Uterus (tissue), 4 donors: ENCODE measurements around the gene CCDC93. TPM values are rescaled to one million over a fixed set of nuclear protein-coding genes. Genes with fewer than 3 reads are reported as not detected.

Experiments
- DNase-seq, 2 donors: peaks; one replicate each; pipeline ENCODE4 v3.0.0-alpha.2; 2019 to 2020
- H3K27ac ChIP-seq, 2 donors: fragments of 200-600 bp; sonication (generic); 1 replicate in 1 of 2; 2 replicates in 1 of 2; pipeline ENCODE4 v1.5.1; 2016 to 2018
- H3K27me3 ChIP-seq, 2 donors: fragments of 200-600 bp; sonication (generic); one replicate each; pipeline ENCODE4 v1.5.1; 2018 to 2019; ENCODE audit warnings: control low read depth in 1 of 2
- H3K36me3 ChIP-seq, 2 donors: fragments of 200-600 bp; sonication (generic); one replicate each; pipeline ENCODE4 v1.5.1; 2019; ENCODE audit warnings: control low read depth in 1 of 2
- H3K4me1 ChIP-seq, 2 donors: fragments of 200-600 bp; sonication (generic); one replicate each; pipeline ENCODE4 v1.5.1; 2018 to 2019; ENCODE audit warnings: control low read depth in 1 of 2
- H3K4me3 ChIP-seq, 2 donors: fragments of 200-600 bp; sonication (generic); 1 replicate in 1 of 2; 2 replicates in 1 of 2; pipeline ENCODE4 v1.5.1; 2018 to 2019; ENCODE audit warnings: mild to moderate bottlenecking in 1 of 2
- H3K9me3 ChIP-seq, 2 donors: fragments of 200-600 bp; sonication (generic); one replicate each; pipeline ENCODE4 v1.5.1; 2019; ENCODE audit warnings: control low read depth in 1 of 2
- POLR2A ChIP-seq, 2 donors: fragments of 450-650 bp; IDR thresholded peaks; one replicate each; pipeline ENCODE4 v1.6.1; 2016; ENCODE audit warnings: antibody characterized with exemption in 2 of 2, mild to moderate bottlenecking in 1 of 2, moderate library complexity in 1 of 2
- intact Hi-C: fragments of 100-400 bp; cut with DNase I; formaldehyde crosslinking; loops from one replicate; pipeline ENCODE4 v1.15.1; 2023; ENCODE audit warnings: low total_unique reads
- total RNA-seq, 4 donors: library from RNA; depleted of rRNA in 3 of 4; stranded (reverse); fragments of >200 nt in 3 of 4; gene quantifications; one replicate each; pipeline versions ENCODE4 v1.1.0 to v1.2.4, GENCODE V29; 2014 to 2023
- TF ChIP-seq, protein P1 (sequence below), 4 experiments: fragments of 200-600 bp in 2 of 4; fragments of 450-650 bp in 2 of 4; sonication (generic) in 2 of 4; IDR thresholded peaks; one replicate each; pipeline ENCODE4 v1.5.1; 2016 to 2019; ENCODE audit warnings: antibody characterized with exemption in 4 of 4, mild to moderate bottlenecking in 2 of 4, moderate library complexity in 1 of 4
- donor health status: DM: yes; HTN: yes; CAD: no.

CCDC93 gene
- total RNA-seq, 4 donors from 2014 or later, result 6.5 to 45.5 (median 32.7) TPM

DNA sequence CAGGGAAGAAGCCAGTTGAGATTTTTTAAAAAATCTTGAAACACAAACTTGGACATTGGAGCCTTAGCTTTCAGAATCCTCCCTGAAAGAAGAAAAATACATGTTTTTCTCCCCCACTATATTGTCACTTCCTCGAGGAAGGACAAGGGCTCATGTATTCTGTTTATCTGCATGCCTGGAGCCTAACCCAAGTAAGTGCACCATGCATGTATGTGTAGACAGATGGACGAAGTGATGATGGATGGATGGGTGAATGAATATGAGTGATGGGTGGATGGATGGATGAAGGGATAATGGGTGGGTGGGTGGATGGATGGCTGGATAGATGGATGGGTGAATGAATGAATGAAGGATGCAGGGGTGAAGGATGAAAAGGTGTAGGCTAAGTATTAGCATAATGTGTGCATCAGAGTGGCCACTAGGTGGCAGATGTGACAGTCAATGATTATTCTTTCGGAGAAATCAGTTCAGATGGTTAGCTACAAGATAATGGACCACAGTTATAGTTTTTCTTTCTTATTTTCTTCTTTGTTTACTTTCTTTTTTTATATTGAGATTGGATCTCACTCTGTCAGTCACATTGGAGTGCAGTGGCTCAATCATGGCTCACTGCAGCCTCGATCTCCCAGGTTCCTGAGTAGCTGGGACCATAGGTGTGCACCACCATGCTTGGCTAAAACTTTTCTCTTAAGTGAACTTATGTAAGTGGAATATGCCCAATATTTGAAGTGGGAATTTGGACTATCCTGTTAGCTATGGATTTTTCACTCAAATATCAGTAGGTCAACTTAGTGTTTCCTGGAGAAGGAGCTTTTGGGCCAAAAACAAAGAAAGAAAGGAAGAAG is 18.5 kb upstream of the CCDC93 start:
- DNase-seq, result no peak
- Histone ChIP-seq H3K27ac (no peak overlapping the region), H3K4me3 (no peak overlapping the region), H3K27me3 (no peaks in the 10 kb centered on the region), H3K9me3 (peaks cover 0 to 2% of the 10 kb centered on the region in 2 donors), H3K4me1 (no peaks in the 10 kb centered on the region), H3K36me3 (no peaks in the 10 kb centered on the region)
- TF ChIP-seq POLR2A (IDR thresholded peaks at IDR 0.05), result no peak
- TF ChIP-seq, protein P1, sequence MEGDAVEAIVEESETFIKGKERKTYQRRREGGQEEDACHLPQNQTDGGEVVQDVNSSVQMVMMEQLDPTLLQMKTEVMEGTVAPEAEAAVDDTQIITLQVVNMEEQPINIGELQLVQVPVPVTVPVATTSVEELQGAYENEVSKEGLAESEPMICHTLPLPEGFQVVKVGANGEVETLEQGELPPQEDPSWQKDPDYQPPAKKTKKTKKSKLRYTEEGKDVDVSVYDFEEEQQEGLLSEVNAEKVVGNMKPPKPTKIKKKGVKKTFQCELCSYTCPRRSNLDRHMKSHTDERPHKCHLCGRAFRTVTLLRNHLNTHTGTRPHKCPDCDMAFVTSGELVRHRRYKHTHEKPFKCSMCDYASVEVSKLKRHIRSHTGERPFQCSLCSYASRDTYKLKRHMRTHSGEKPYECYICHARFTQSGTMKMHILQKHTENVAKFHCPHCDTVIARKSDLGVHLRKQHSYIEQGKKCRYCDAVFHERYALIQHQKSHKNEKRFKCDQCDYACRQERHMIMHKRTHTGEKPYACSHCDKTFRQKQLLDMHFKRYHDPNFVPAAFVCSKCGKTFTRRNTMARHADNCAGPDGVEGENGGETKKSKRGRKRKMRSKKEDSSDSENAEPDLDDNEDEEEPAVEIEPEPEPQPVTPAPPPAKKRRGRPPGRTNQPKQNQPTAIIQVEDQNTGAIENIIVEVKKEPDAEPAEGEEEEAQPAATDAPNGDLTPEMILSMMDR (IDR thresholded peaks at IDR 0.05), result peak; percentile 40 to 63 (median 50)
- intact Hi-C loops, result no loop called here

DNA sequence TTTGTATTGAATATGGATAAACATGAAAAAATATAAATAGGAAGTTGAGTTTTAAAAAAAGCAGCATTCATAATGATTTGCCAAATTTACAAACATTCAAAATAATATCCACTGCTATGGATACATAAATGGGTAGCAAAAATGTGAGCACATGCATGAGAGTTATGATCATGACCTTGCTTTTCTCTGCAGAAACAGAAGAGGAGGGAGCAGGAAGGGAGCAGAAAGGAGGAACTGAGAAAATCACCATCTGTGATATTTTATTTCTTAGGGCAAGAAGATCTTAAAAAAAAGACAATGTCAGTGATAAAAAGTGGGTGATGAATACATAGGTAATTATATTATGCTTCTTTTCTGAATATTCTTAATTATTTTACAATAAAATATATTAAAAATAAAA is 17.7 kb upstream of the CCDC93 start:
- H3K4me3 ChIP-seq, result no peak overlapping the region
- intact Hi-C loops, result no loop called here
- TF ChIP-seq, protein P1 (IDR thresholded peaks at IDR 0.05), result no peak
- TF ChIP-seq POLR2A (IDR thresholded peaks at IDR 0.05), result no peak
- no peaks in the 10 kb centered on the region for H3K4me1 ChIP-seq
- no peak overlapping the region for H3K27ac ChIP-seq
- DNase-seq, result no peak
- H3K36me3 ChIP-seq, result no peaks in the 10 kb centered on the region
- H3K9me3 ChIP-seq, result peaks cover 0 to 2% of the 10 kb centered on the region in 2 donors
- H3K27me3 ChIP-seq, result no peaks in the 10 kb centered on the region

DNA sequence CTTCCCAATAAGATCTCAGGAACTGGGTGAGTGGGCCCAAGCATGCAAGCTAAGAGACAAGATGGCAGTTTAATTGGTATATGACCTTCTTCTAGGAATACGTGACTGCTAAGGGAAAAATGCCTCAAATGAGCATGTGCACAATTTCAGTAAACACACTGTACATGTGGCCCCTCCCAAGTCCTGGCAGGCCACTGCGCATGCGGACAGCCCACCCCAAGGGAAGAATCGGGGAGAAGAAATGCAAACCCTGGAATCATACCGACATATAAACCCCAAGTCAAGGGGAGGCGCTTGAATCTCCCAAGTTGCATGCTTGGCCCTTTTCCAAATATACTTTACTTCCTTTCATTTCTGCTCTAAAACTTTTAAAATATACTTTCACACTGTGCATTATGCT is 15.2 kb upstream of the CCDC93 start:
- H3K4me3 ChIP-seq, result no peak overlapping the region
- TF ChIP-seq, protein P1 (IDR thresholded peaks at IDR 0.05), result no peak
- no peak for TF ChIP-seq POLR2A (IDR thresholded peaks at IDR 0.05)
- no peaks in the 10 kb centered on the region for H3K4me1 ChIP-seq
- no peaks in the 10 kb centered on the region for H3K9me3 ChIP-seq
- H3K27ac ChIP-seq, result no peak overlapping the region
- H3K27me3 ChIP-seq, result no peaks in the 10 kb centered on the region
- intact Hi-C loops, result no loop called here
- H3K36me3 ChIP-seq, result no peaks in the 10 kb centered on the region
- DNase-seq, result no peak

DNA sequence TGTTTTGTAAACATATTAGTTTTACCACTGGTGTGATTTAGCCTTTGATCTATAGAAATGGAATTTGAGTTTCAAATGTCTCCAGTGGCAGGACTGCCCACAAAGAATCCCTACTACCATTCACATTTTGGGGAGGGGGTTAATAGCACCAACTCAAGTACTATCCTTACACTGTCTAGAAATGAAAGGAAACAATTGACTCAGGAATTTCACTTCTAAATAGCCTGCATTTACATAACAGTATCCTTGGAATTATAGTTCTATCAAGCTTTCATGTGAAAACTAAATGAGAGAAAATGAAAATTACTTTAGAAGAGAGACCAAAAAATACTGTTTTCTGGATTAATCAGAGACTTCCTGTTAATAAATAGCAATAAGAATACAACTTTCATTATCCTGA is 7.5 kb upstream of the CCDC93 start:
- H3K9me3 ChIP-seq, result no peaks in the 10 kb centered on the region
- TF ChIP-seq, protein P1 (IDR thresholded peaks at IDR 0.05), result no peak
- TF ChIP-seq POLR2A (IDR thresholded peaks at IDR 0.05), result no peak
- H3K27ac ChIP-seq, result no peak overlapping the region
- no peak overlapping the region for H3K4me3 ChIP-seq
- no peaks in the 10 kb centered on the region for H3K4me1 ChIP-seq
- no peak for DNase-seq
- no peaks in the 10 kb centered on the region for H3K36me3 ChIP-seq
- intact Hi-C loops, result no loop called here
- H3K27me3 ChIP-seq, result no peaks in the 10 kb centered on the region

DNA sequence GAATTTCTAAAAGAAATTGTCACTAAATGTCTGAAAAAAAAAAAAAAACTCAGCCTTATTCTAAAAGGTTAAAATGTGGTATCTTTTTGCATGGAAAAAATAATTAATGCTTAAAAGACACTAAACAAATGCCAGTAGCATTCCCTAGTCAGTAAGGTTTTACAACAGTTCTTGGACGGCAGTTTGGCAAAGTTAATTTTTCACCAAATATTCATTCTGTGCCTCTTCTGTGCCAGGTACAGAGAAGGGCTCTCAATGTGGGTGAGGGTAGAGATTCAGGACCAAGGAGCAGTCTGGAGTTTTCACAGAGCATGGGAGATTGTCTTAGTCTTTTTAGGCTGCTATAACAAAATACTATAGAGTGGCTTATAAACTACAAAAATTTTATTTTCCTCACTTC is 6.0 kb upstream of the CCDC93 start:
- Histone ChIP-seq H3K4me1 (no peaks in the 10 kb centered on the region), H3K27me3 (no peaks in the 10 kb centered on the region), H3K9me3 (no peaks in the 10 kb centered on the region), H3K27ac (no peak overlapping the region), H3K4me3 (no peak overlapping the region), H3K36me3 (no peaks in the 10 kb centered on the region)
- no peak for TF ChIP-seq POLR2A (IDR thresholded peaks at IDR 0.05)
- TF ChIP-seq, protein P1 (IDR thresholded peaks at IDR 0.05), result no peak
- DNase-seq, result no peak
- intact Hi-C loops, result no loop called here
